Duodenal mucosa (tissue), 2 donors: ENCODE results near the gene DLG1.

Source experiments
- H3K27ac ChIP-seq: one replicate; pipeline ENCODE4 v1.7.0; 2013; ENCODE audit warnings: low read depth, low read length
- H3K27me3 ChIP-seq, 2 donors: one replicate each; pipeline ENCODE4 v1.7.0; 2013; ENCODE audit warnings: low read length in 2 of 2, control low read depth in 1 of 2; ENCODE audit not compliant: insufficient read depth in 2 of 2, control insufficient read depth in 1 of 2
- H3K36me3 ChIP-seq, 2 donors: one replicate each; pipeline ENCODE4 v1.7.0; 2013; ENCODE audit warnings: low read length in 2 of 2, control low read depth in 1 of 2; ENCODE audit not compliant: insufficient read depth in 2 of 2, control insufficient read depth in 1 of 2
- H3K4me1 ChIP-seq, 2 donors: one replicate each; pipeline ENCODE4 v1.7.0; 2013; ENCODE audit warnings: low read length in 2 of 2, control low read depth in 1 of 2; ENCODE audit not compliant: insufficient read depth in 2 of 2, control insufficient read depth in 1 of 2
- H3K4me3 ChIP-seq, 2 donors: one replicate each; pipeline ENCODE4 v1.7.0; 2013; ENCODE audit warnings: low read length in 2 of 2, low read depth in 1 of 2
- H3K9ac ChIP-seq, 2 donors: one replicate each; pipeline ENCODE4 v1.7.0; 2013; ENCODE audit warnings: low read length in 2 of 2, low read depth in 1 of 2
- H3K9me3 ChIP-seq, 2 donors: one replicate each; pipeline ENCODE4 v1.7.0; 2013; ENCODE audit warnings: low read length in 2 of 2, control low read depth in 1 of 2; ENCODE audit not compliant: control insufficient read depth in 1 of 2

DLG1 gene

DNA sequence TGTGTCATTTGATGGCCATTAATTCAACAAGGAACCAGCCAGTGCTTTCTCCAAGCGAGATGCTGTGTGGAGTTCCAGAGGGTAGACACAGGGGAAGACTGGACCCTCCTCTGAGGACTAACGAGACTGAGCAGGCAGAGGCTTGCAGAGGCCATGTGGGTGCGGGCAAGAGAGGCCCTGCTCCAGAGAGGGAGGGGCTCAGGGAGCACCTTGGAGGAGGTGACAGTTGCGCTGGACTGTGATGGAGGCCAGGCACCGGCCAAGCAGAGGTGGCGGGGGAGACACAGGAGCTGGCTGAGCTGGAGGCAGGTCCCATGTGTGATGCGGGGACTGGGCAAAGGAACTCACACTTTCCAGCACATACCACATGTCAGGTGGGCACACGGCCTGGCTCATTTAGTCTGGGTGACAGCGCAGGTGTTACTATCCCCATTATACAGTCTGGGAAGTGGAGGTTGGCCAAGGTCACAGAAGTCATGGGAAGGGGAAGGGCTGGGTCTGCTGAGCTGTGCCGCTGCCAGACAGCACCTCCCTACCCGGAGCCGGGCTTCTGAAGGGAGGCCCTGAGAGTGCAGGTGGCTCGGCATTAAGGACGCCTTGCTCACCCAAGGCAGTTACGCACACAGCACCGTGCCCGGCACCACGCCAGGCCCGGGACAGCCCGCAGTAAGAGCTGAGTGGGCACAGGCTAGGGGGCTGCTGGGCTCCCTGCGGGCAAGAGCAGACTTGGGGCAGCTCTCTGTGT, 272.5 kb downstream of the DLG1 start:
- Histone ChIP-seq H3K36me3 (no peaks in the 10 kb centered on the region), H3K9me3 (no peaks in the 10 kb centered on the region), H3K27me3 (no peaks in the 10 kb centered on the region), H3K4me3 (no peak overlapping the region), H3K4me1 (peaks cover 3 to 13% of the 10 kb centered on the region in 2 donors), H3K27ac (no peak overlapping the region), H3K9ac (no peak overlapping the region)

DNA sequence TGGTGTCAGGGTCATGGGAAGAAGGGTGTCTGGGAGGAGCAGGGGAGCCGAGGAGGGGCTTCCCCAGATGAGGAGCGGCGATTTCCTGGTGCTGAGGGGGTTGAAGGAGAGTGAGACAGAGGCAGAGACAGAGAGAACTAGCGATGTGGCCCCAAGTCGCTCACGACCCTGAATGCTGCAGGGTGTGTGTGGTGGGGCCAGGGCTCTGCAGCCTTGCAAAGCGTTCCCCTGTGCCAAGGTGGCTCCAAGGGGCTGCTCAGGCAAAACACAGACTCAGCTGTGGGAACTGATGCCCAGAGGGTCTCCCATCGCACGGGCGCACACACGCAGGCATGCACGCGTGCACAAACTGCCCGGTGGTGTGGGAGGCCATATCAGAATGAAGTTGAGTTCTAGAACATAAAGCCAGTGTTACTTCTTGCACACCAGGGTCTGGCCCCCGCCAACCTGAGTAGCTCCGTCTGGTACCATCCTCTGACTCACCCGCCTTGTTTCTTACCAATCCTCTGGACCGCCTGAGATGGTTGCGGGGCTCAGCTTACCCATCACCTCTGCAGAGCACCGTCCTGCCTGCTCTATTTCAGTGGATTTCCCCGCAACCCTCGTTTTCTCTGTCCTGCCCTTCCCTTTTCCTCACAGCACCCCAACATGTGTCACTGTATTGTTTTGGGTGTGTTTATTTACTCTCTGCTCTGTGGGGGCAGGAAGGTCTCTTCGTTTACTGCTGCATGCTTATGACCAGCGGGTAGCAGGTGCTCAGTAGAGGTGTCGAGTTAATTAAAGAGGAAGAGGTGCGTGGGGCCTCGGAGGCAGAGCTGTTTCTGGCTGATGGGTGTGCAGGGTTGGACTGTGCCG, 273.3 kb downstream of the DLG1 start:
- Histone ChIP-seq H3K9me3 (no peaks in the 10 kb centered on the region), H3K27ac (no peak overlapping the region), H3K9ac (no peak overlapping the region), H3K4me3 (no peak overlapping the region), H3K36me3 (no peaks in the 10 kb centered on the region), H3K4me1 (peaks cover 0 to 12% of the 10 kb centered on the region in 2 donors), H3K27me3 (no peaks in the 10 kb centered on the region)

DNA sequence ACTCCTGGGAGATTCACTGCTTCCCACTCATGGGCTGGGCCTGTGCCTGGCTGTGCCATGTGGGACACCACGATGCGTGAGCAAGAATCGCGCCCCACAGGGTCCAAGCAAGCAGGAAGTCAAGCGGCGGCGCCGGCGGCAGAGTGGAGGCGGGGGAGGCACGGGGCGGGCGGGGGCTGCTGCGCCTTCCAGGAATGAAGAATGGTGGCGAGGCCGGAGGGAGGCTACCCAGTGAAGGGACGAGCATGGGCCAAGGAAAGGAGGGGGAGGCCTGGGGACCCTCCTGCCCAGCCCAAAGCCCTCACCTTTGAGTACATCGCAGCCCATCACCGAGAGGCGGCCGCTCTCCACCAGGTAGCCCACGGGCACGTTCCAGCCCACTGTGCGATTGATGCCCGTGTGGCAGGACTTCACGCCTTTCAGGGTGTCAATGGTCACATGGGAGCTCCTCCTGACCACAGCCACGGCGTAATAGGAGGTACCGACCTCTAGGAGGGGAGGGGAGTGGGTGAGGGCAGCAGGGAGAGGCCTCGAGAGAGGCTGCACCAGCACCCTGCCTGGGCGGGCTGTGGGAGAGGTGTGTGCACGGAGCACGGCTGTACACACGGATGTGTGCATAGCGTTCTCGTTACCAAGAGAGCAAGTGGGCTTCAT, 274.3 kb downstream of the DLG1 start:
- no peak overlapping the region for H3K4me3 ChIP-seq
- no peaks in the 10 kb centered on the region for H3K36me3 ChIP-seq
- H3K27me3 ChIP-seq, result no peaks in the 10 kb centered on the region
- peaks cover 0 to 8% of the 10 kb centered on the region in 2 donors for H3K4me1 ChIP-seq
- no peak overlapping the region for H3K27ac ChIP-seq
- H3K9ac ChIP-seq, result no peak overlapping the region
- no peaks in the 10 kb centered on the region for H3K9me3 ChIP-seq

DNA sequence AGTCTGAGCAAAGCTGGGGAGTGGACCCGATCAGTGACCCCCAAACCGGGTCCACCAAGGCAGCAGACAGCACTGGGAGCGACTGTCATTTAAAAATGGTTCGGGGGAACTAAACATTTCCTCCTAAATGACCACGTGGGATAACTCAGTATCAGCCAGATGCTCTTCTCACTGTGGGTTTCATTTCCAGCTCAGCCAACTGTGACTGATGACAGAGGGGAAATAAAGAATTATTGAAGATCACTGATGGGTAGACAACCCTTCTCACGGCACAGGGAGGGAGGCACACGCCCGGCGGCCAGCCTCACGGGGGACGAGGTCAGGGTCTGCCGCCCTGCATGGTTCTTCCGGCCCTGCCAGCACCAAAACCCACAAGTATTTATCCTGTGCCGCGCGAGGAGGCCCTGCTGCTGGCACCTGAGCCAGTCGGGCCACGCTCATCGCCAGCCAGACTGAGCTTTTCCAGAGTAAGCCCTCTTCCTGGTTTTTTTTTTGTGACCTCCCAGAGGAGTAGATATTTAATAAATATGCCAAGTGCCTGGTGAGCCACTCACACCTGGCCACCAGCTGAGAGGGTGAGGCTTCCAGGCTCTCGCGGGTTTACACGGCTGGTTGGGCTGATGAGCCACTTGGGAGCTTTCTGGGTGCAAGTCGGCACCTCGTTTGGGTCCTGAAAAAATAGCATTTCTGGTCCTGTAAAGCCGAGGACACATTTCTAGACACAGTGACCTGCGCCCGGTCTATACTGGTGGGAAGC, 275.0 kb downstream of the DLG1 start:
- Histone ChIP-seq H3K4me1 (peaks cover 0 to under 1% of the 10 kb centered on the region in 2 donors), H3K36me3 (no peaks in the 10 kb centered on the region), H3K27ac (no peak overlapping the region), H3K9me3 (no peaks in the 10 kb centered on the region), H3K27me3 (no peaks in the 10 kb centered on the region), H3K9ac (no peak overlapping the region), H3K4me3 (peak overlapping the region in 1 of 2 donors; percentile 38)

DNA sequence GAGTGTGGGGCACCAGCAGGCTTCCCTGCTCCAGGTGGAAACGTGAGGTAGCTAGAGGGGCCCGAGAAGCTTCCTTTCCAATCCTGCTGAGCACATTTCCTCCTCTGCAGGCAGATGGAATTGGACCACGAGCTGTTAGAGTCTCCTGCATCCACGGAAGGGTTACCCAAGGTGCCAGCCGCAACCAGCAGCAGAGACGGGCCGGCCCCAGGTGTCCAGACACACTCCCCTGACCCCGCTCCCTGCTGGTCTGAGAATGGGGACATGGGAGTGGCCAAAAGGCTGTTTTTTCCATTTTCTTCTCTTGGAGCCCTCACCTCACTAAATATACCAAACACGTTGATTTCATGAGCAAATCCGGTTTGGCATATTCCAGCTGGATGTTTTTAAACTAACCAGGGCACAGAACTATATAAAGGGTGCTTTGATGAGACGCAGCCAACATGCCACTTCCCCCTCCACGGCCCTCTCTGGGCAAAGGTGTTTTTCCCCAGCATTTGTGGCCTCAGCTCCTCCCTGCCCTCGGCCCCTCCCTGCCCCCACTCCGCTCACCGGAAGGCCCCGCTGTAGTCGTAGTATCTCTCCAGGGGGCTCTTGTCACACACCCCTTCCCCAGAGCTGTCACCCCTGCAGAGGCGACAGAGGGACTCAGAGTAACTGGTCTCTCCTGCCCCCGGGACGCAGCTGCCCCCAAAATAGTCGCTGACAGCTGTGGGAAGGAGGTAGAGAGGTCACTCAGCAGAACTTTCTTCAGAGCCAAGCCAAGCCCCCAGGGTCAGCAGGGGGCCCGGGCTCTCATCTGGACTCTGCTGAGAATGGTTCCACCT, 275.8 kb downstream of the DLG1 start:
- Histone ChIP-seq H3K36me3 (no peaks in the 10 kb centered on the region), H3K27me3 (no peaks in the 10 kb centered on the region)

DNA sequence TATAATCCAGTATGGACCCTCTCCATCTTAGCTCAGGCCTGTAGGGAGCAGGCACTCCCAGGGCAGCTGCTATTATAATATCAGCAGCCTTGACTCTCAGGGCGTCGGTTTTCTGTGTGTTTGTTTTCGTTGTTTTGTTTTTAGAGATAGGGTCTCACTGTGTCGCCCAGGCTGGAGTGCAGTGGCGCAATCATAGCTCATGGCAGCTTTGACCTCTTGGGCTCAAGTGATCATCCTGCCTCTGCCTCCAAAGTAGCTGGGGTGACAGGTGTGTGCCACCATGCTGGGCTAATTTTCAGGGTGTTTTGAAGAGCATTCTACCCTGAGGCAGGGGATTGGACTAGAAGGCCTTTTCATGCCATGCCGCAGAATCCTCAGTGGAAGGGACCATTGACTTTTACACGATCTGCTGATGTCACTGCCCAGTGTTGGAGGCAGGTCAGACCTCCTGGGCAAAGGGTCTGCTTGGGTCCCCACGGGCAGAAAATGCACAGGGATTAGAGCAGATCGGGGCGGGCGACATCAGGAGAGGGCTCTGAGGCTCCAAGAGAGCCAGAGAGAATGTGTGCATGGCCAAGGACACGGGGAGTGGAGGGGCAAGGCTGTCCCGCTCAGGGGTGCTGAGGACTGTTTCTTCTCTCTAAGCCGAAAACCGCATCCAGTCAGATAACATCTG, 276.5 kb downstream of the DLG1 start:
- H3K27ac ChIP-seq, result no peak overlapping the region
- H3K9ac ChIP-seq, result no peak overlapping the region
- H3K4me3 ChIP-seq, result no peak overlapping the region
- H3K9me3 ChIP-seq, result no peaks in the 10 kb centered on the region
- H3K4me1 ChIP-seq, result no peaks in the 10 kb centered on the region
- H3K36me3 ChIP-seq, result no peaks in the 10 kb centered on the region
- no peaks in the 10 kb centered on the region for H3K27me3 ChIP-seq

More for the DNA sequence above, 275.8 kb downstream of the DLG1 start:
- no peaks in the 10 kb centered on the region for H3K9me3 ChIP-seq
- H3K4me1 ChIP-seq, result no peaks in the 10 kb centered on the region
- peak overlapping the region in 1 of 2 donors; percentile 38 for H3K4me3 ChIP-seq
- H3K27ac ChIP-seq, result no peak overlapping the region
- no peak overlapping the region for H3K9ac ChIP-seq

DNA sequence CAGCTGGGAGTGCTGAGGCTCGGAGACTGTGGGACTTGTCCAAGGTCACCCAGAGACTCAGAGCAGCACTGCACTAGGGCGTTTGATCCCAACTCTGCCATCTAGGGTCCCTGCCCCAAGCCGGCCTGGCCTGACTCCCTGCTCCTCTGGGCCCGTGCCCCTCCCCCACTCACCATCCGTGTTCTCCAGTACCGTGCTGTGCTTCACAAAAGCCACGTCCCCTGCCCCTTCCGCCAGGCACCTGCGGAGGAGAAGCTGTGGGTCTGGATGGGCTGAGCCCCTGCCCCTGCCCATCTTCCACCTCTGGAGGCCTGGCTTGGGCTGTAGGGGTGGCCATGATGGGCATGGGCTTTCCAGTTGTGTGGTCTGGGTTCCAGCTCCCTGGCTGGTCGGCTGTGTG, 277.2 kb downstream of the DLG1 start:
- Histone ChIP-seq H3K27me3 (no peaks in the 10 kb centered on the region), H3K4me3 (no peak overlapping the region), H3K4me1 (no peaks in the 10 kb centered on the region), H3K9me3 (no peaks in the 10 kb centered on the region), H3K36me3 (no peaks in the 10 kb centered on the region), H3K27ac (no peak overlapping the region), H3K9ac (no peak overlapping the region)

DNA sequence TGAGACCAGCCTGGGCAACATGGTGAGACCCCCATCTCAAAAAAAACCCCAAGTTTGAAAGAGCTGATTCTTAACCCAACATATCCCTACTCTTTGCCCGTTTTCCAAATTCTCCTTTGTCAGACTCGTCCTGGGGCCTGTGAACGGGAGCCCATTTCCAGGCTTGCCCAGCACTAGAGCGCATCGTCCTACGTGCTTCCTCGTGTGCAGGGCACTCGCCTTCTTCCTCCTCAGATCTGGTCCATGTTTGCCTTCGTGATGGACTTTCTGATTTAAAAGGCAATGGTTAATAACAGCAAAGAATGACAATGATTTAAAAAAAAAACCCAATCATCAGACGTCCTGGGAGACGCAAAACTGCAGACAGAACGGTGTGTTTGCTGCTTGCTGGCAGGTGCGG, 278.9 kb downstream of the DLG1 start:
- Histone ChIP-seq H3K27me3 (no peaks in the 10 kb centered on the region), H3K4me1 (no peaks in the 10 kb centered on the region), H3K9me3 (no peaks in the 10 kb centered on the region), H3K27ac (no peak overlapping the region), H3K9ac (no peak overlapping the region), H3K36me3 (no peaks in the 10 kb centered on the region), H3K4me3 (no peak overlapping the region)

DNA sequence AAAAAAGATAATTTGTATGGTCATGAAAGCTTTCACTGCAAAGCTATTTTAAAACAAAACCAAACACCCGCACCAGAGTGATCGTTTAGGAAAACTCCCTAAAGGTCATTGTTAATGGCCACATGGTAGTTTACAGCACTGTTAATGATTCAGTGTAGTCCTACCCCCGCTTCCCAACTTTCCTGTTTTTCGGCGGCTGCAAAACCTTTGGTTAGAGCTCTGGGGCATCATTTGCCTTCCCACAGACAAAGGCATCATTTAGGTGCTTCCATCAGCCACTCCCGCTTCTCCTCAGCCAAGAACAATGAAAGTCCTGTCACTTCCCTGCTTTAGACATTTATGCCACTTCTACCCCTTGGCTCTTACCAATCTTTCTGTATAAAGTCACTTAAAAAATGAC, 279.4 kb downstream of the DLG1 start:
- Histone ChIP-seq H3K4me3 (no peak overlapping the region), H3K4me1 (no peaks in the 10 kb centered on the region), H3K27me3 (no peaks in the 10 kb centered on the region), H3K36me3 (no peaks in the 10 kb centered on the region), H3K9me3 (no peaks in the 10 kb centered on the region), H3K27ac (no peak overlapping the region), H3K9ac (no peak overlapping the region)
